Aorta (tissue), 5 donors: ENCODE measurements around the gene ARHGAP11A. TPM values are rescaled to one million over a fixed set of nuclear protein-coding genes. Genes with fewer than 3 reads are reported as not detected.

ENCODE experiments used
- ATAC-seq: fragments of 200-7000 bp; cut with Tn5 transposase; one replicate; pipeline ENCODE4 v1.9.1; 2022; ENCODE audit warnings: moderate library complexity; ENCODE audit not compliant: low FRiP score
- DNase-seq, 2 donors: peaks; one replicate each; pipeline ENCODE4 v3.0.0-alpha.2; 2020
- H3K27ac ChIP-seq, 2 donors: one replicate each; pipeline ENCODE4 v1.5.1; 2013; ENCODE audit warnings: low read length in 2 of 2, mild to moderate bottlenecking in 2 of 2, moderate library complexity in 2 of 2, control low read depth in 1 of 2, inconsistent platforms in 1 of 2, low read depth in 1 of 2
- H3K27me3 ChIP-seq, 2 donors: one replicate each; pipeline ENCODE4 v1.6.1; 2013; ENCODE audit warnings: control low read depth in 1 of 2, low read length in 1 of 2, mild to moderate bottlenecking in 1 of 2, moderate library complexity in 1 of 2; ENCODE audit not compliant: insufficient read depth in 2 of 2, control insufficient read depth in 1 of 2
- H3K36me3 ChIP-seq, 2 donors: one replicate each; pipeline ENCODE4 v1.6.1; 2013; ENCODE audit warnings: control low read depth in 1 of 2, low read length in 1 of 2, mild to moderate bottlenecking in 1 of 2; ENCODE audit not compliant: insufficient read depth in 2 of 2, control insufficient read depth in 1 of 2
- H3K4me1 ChIP-seq, 2 donors: one replicate each; pipeline ENCODE4 v1.6.1; 2013; ENCODE audit warnings: low read length in 2 of 2, control low read depth in 1 of 2, mild to moderate bottlenecking in 1 of 2, moderate library complexity in 1 of 2; ENCODE audit not compliant: insufficient read depth in 2 of 2, control insufficient read depth in 1 of 2
- H3K4me3 ChIP-seq, 2 donors: one replicate each; pipeline ENCODE4 v1.5.1; 2013; ENCODE audit warnings: low read length in 2 of 2, control low read depth in 1 of 2, mild to moderate bottlenecking in 1 of 2
- H3K9me3 ChIP-seq: one replicate; pipeline ENCODE4 v1.6.1; 2013; ENCODE audit warnings: mild to moderate bottlenecking, low read length; ENCODE audit not compliant: control insufficient read depth
- WGBS, 2 donors: extraction: QIAGEN DNeasy Blood & Tissue Kit; methylation state at CpG; one replicate each; pipeline ENCODE4 v1.1.7; 2013; 5-methylcytosine and 5-hydroxymethylcytosine counted together
- intact Hi-C, 2 donors: fragments of 100-400 bp; cut with DNase I; formaldehyde crosslinking; loops; one replicate each; pipeline versions ENCODE4 v1.14.2 to v1.15.0; 2022
- polyA plus RNA-seq, 2 donors: library from polyadenylated mRNA; stranded (reverse); fragments of 200-250 nt; gene quantifications; one replicate each; pipeline ENCODE4 v1.2.3, GENCODE V29; 2013
- total RNA-seq, 2 donors: library from RNA; stranded (reverse); fragmentation: NEBNext Ultra II Directional; extraction: Animal tissue kit (Norgen Biotek cat#: 25700); gene quantifications; one replicate each; pipeline ENCODE4 v1.2.1, GENCODE V29; 2021
- donor health status: healthy with polysubstance abuse.
- donor health status: Bipolar disorder and iron deficiency.
- donor health status: DM: no; HTN: no; CAD: no.
- donor health status: DM: no; HTN: no; CAD: no.
- donor health status: DM: yes; HTN: yes; CAD: no.

Gene ARHGAP11A
- total and polyA plus RNA-seq, 4 donors = 1.1 to 5.0 (median 3.6) TPM

GRCh38 chr15:32649342-32649741 is 34.0 kb downstream of the ARHGAP11A start:
- no peaks in the 10 kb centered on the region for H3K36me3 ChIP-seq
- 47 to 48% methylated on average over 5 of the region's 5 CpGs for WGBS, 2 donors

GRCh38 chr15:32651229-32651837 is 36.0 kb downstream of the ARHGAP11A start:
- peak; percentile 80 for ATAC-seq
- WGBS, 2 donors = 44% methylated on average over 6 of the region's 6 CpGs
- DNase-seq = no peak

More at GRCh38 chr15:32649342-32649741, 34.0 kb downstream of the ARHGAP11A start:
- Histone ChIP-seq H3K4me3 (no peak overlapping the region), H3K4me1 (no peaks in the 10 kb centered on the region), H3K27me3 (no peaks in the 10 kb centered on the region), H3K9me3 (no peaks in the 10 kb centered on the region), H3K27ac (no peak overlapping the region)
- no peak for ATAC-seq
- DNase-seq = no peak
- intact Hi-C loops = no loop called here

GRCh38 chr15:32652178-32652577 is 36.9 kb downstream of the ARHGAP11A start:
- DNase-seq = no peak
- no peaks in the 10 kb centered on the region for H3K36me3 ChIP-seq
- no peak for ATAC-seq
- intact Hi-C loops = no loop called here
- H3K27ac ChIP-seq = no peak overlapping the region
- H3K4me1 ChIP-seq = no peaks in the 10 kb centered on the region
- no peaks in the 10 kb centered on the region for H3K9me3 ChIP-seq
- H3K27me3 ChIP-seq = no peaks in the 10 kb centered on the region
- 81 to 84% methylated on average over 3 of the region's 3 CpGs for WGBS, 2 donors
- no peak overlapping the region for H3K4me3 ChIP-seq

More at GRCh38 chr15:32651229-32651837, 36.0 kb downstream of the ARHGAP11A start:
- intact Hi-C loops = no loop called here
- H3K4me1 ChIP-seq = no peaks in the 10 kb centered on the region
- no peaks in the 10 kb centered on the region for H3K36me3 ChIP-seq
- no peak overlapping the region for H3K27ac ChIP-seq
- H3K4me3 ChIP-seq = no peak overlapping the region
- no peaks in the 10 kb centered on the region for H3K27me3 ChIP-seq
- H3K9me3 ChIP-seq = no peaks in the 10 kb centered on the region

GRCh38 chr15:32656091-32656490 is 40.8 kb downstream of the ARHGAP11A start:
- Histone ChIP-seq H3K27me3 (no peaks in the 10 kb centered on the region), H3K4me1 (peaks cover 0 to 2% of the 10 kb centered on the region in 2 donors), H3K27ac (no peak overlapping the region), H3K36me3 (no peaks in the 10 kb centered on the region), H3K4me3 (no peak overlapping the region), H3K9me3 (no peaks in the 10 kb centered on the region)
- ATAC-seq (no peak), DNase-seq (no peak)
- WGBS, 2 donors = 73 to 86% methylated on average over 4 of the region's 4 CpGs
- intact Hi-C loops = no loop called here

- ATAC-seq (no peak), DNase-seq (no peak)
- no peak overlapping the region for H3K27ac ChIP-seq
- peaks cover 0 to 2% of the 10 kb centered on the region in 2 donors for H3K4me1 ChIP-seq
- no peaks in the 10 kb centered on the region for H3K36me3 ChIP-seq
- 97 to 98% methylated on average over 9 of the region's 9 CpGs for WGBS, 2 donors
- no peak overlapping the region for H3K4me3 ChIP-seq
- intact Hi-C loops = no loop called here
- H3K27me3 ChIP-seq = no peaks in the 10 kb centered on the region
- H3K9me3 ChIP-seq = no peaks in the 10 kb centered on the region
Observed at GRCh38 chr15:32656496-32656895, 41.2 kb downstream of the ARHGAP11A start.

- Histone ChIP-seq H3K27ac (no peak overlapping the region), H3K4me3 (no peak overlapping the region), H3K4me1 (peaks cover 0 to 2% of the 10 kb centered on the region in 2 donors), H3K27me3 (no peaks in the 10 kb centered on the region), H3K9me3 (no peaks in the 10 kb centered on the region), H3K36me3 (no peaks in the 10 kb centered on the region)
- intact Hi-C loops = no loop called here
- 29 to 43% methylated on average over 5 of the region's 5 CpGs for WGBS, 2 donors
- no peak for DNase-seq
- ATAC-seq = no peak
Observed at GRCh38 chr15:32657198-32657883, 42.0 kb downstream of the ARHGAP11A start.

- DNase-seq (no peak), ATAC-seq (no peak)
- no peaks in the 10 kb centered on the region for H3K9me3 ChIP-seq
- H3K27me3 ChIP-seq = no peaks in the 10 kb centered on the region
- H3K36me3 ChIP-seq = no peaks in the 10 kb centered on the region
- H3K4me1 ChIP-seq = peaks cover 0 to 2% of the 10 kb centered on the region in 2 donors
- intact Hi-C loops = no loop called here
- WGBS, 2 donors = 90 to 93% methylated on average over 2 of the region's 2 CpGs
- H3K27ac ChIP-seq = no peak overlapping the region
- H3K4me3 ChIP-seq = no peak overlapping the region
Observed at GRCh38 chr15:32657941-32658340, 42.6 kb downstream of the ARHGAP11A start.

- Histone ChIP-seq H3K9me3 (no peaks in the 10 kb centered on the region), H3K27me3 (no peaks in the 10 kb centered on the region), H3K36me3 (no peaks in the 10 kb centered on the region), H3K4me3 (no peak overlapping the region), H3K4me1 (peaks cover 0 to 2% of the 10 kb centered on the region in 2 donors), H3K27ac (peak overlapping the region in 1 of 2 donors; percentile 2)
- 20 to 28% methylated on average over 6 of the region's 6 CpGs for WGBS, 2 donors
- DNase-seq = peak; percentile 63 to 80
- ATAC-seq = peak; percentile 88
- intact Hi-C loops = loop anchor here (5.0 to 10.0 kb wide), 3 partner anchors 275 to 333 kb away; no protein-coding TSS in a partner anchor
Observed at GRCh38 chr15:32659340-32660155, 44.2 kb downstream of the ARHGAP11A start.
